Activated naive CD8-positive, alpha-beta T cell treated with anti-CD3 and anti-CD28 coated beads, Interleukin-2, amount 50 U/mL, for 24 hours (primary cell): ENCODE measurements around the gene FBXL17.
A peak's percentile ranks its signal among the peaks of the same experiment; 100 is the strongest.

ENCODE experiments used
- ATAC-seq: fragments of 150-1000 bp; cut with Tn5 transposase; one replicate; pipeline ENCODE4 v1.10.0; 2021
- DNase-seq: peaks from one replicate; pipeline ENCODE4 v3.0.0; 2021
- H3K27ac Mint-ChIP-seq: one replicate; pipeline ENCODE4 v1.8.0; 2021; ENCODE audit warnings: mild to moderate bottlenecking, mixed read lengths
- H3K27me3 Mint-ChIP-seq: one replicate; pipeline ENCODE4 v1.8.0; 2021; ENCODE audit warnings: mixed read lengths
- H3K36me3 Mint-ChIP-seq: one replicate; pipeline ENCODE4 v1.8.0; 2021; ENCODE audit warnings: low read depth, mixed read lengths
- H3K4me1 Mint-ChIP-seq: one replicate; pipeline ENCODE4 v1.8.0; 2021; ENCODE audit warnings: mixed read lengths
- H3K4me3 Mint-ChIP-seq: one replicate; pipeline ENCODE4 v1.8.0; 2021; ENCODE audit warnings: mild to moderate bottlenecking, moderate library complexity, mixed read lengths
- H3K9me3 Mint-ChIP-seq: one replicate; pipeline ENCODE4 v1.8.0; 2021; ENCODE audit warnings: mixed read lengths

Gene FBXL17

GRCh38 chr5:107937651-107938355 lies 444.1 kb downstream of the FBXL17 start:
- Mint-ChIP-seq H3K27ac (no peak overlapping the region), H3K9me3 (no peaks in the 10 kb centered on the region), H3K27me3 (no peaks in the 10 kb centered on the region), H3K36me3 (peaks cover 3% of the 10 kb centered on the region), H3K4me3 (no peak overlapping the region), H3K4me1 (no peaks in the 10 kb centered on the region)
- DNase-seq (no peak), ATAC-seq (no peak)

DNA sequence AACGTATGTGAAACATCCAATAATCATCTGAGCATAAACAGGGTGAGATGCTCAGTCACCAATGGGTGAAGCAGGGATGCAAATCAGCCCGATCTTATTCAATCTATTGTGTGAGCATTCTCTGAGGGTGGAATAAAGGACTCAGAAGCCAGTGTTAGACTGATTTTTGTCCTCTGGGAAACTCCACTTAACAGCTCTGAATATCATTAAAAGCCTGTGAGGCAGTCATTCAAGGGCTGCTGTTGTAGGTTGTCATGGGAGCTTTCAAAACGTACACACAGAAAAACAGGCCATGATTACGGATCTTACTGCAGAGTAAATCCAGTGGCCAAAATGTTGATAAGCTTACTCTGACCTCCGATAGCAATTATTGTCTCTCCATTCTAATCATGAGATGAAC lies 444.7 kb downstream of the FBXL17 start:
- peaks cover 5% of the 10 kb centered on the region for H3K36me3 Mint-ChIP-seq
- H3K4me3 Mint-ChIP-seq: no peak overlapping the region
- H3K4me1 Mint-ChIP-seq: no peaks in the 10 kb centered on the region
- H3K9me3 Mint-ChIP-seq: no peaks in the 10 kb centered on the region
- H3K27ac Mint-ChIP-seq: no peak overlapping the region
- no peak for ATAC-seq
- DNase-seq: no peak
- no peaks in the 10 kb centered on the region for H3K27me3 Mint-ChIP-seq

- Mint-ChIP-seq H3K36me3 (peaks cover 5% of the 10 kb centered on the region), H3K27ac (no peak overlapping the region), H3K4me1 (no peaks in the 10 kb centered on the region), H3K4me3 (no peak overlapping the region), H3K27me3 (no peaks in the 10 kb centered on the region), H3K9me3 (no peaks in the 10 kb centered on the region)
- DNase-seq (no peak), ATAC-seq (no peak)
Measured at GRCh38 chr5:107936515-107936914, 445.4 kb downstream of the FBXL17 start.

GRCh38 chr5:107935645-107936044 lies 446.3 kb downstream of the FBXL17 start:
- no peak for ATAC-seq
- Mint-ChIP-seq H3K9me3 (no peaks in the 10 kb centered on the region), H3K27me3 (no peaks in the 10 kb centered on the region), H3K4me3 (no peak overlapping the region), H3K27ac (no peak overlapping the region), H3K36me3 (peaks cover 5% of the 10 kb centered on the region), H3K4me1 (no peaks in the 10 kb centered on the region)
- no peak for DNase-seq

GRCh38 chr5:107933326-107933725 lies 448.6 kb downstream of the FBXL17 start:
- H3K27ac Mint-ChIP-seq: no peak overlapping the region
- H3K36me3 Mint-ChIP-seq: peaks cover 5% of the 10 kb centered on the region
- H3K4me3 Mint-ChIP-seq: no peak overlapping the region
- no peaks in the 10 kb centered on the region for H3K4me1 Mint-ChIP-seq
- H3K9me3 Mint-ChIP-seq: no peaks in the 10 kb centered on the region
- H3K27me3 Mint-ChIP-seq: no peaks in the 10 kb centered on the region
- ATAC-seq: no peak
- no peak for DNase-seq

GRCh38 chr5:107930891-107931290 lies 451.0 kb downstream of the FBXL17 start:
- no peak for ATAC-seq
- peaks cover 2% of the 10 kb centered on the region for H3K36me3 Mint-ChIP-seq
- H3K4me3 Mint-ChIP-seq: no peak overlapping the region

GRCh38 chr5:107930092-107930491 lies 451.8 kb downstream of the FBXL17 start:
- H3K4me1 Mint-ChIP-seq: peaks cover 7% of the 10 kb centered on the region
- ATAC-seq (no peak), DNase-seq (no peak)
- H3K9me3 Mint-ChIP-seq: no peaks in the 10 kb centered on the region
- no peaks in the 10 kb centered on the region for H3K27me3 Mint-ChIP-seq
- H3K36me3 Mint-ChIP-seq: peaks cover 2% of the 10 kb centered on the region
- no peak overlapping the region for H3K4me3 Mint-ChIP-seq
- no peak overlapping the region for H3K27ac Mint-ChIP-seq

More at GRCh38 chr5:107930891-107931290, 451.0 kb downstream of the FBXL17 start:
- Mint-ChIP-seq H3K4me1 (peaks cover 2% of the 10 kb centered on the region), H3K27me3 (no peaks in the 10 kb centered on the region), H3K9me3 (no peaks in the 10 kb centered on the region), H3K27ac (no peak overlapping the region)
- DNase-seq: no peak

DNA sequence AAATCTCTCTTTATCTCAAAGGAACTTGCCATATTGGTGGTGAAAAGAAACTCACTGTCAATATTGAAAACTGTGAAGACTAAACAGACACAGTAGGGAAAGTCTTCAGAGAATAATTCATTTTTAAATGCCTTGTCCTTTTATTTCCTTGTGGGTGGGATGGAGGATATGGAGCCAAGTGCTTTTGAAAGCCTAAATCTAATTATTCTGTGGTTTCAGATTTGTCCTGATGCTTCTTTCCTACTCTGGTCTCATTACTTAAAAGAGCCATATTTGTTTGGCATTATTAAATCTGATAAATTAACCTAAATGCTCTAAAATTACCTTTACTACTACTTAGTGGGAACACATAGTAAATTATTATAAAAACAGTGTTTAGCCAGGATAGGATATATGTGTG lies 452.8 kb downstream of the FBXL17 start:
- H3K9me3 Mint-ChIP-seq: no peaks in the 10 kb centered on the region
- ATAC-seq: no peak

GRCh38 chr5:107926121-107926520 lies 455.8 kb downstream of the FBXL17 start:
- ATAC-seq: no peak
- DNase-seq: no peak
- Mint-ChIP-seq H3K9me3 (no peaks in the 10 kb centered on the region), H3K27me3 (no peaks in the 10 kb centered on the region), H3K4me1 (peaks cover 7% of the 10 kb centered on the region), H3K36me3 (no peaks in the 10 kb centered on the region), H3K27ac (no peak overlapping the region), H3K4me3 (no peak overlapping the region)

More for the DNA sequence above, 452.8 kb downstream of the FBXL17 start:
- Mint-ChIP-seq H3K27me3 (no peaks in the 10 kb centered on the region), H3K4me1 (peaks cover 7% of the 10 kb centered on the region), H3K27ac (no peak overlapping the region), H3K36me3 (peaks cover 2% of the 10 kb centered on the region), H3K4me3 (no peak overlapping the region)
- no peak for DNase-seq

- H3K27me3 Mint-ChIP-seq: no peaks in the 10 kb centered on the region
- DNase-seq (no peak), ATAC-seq (no peak)
- no peak overlapping the region for H3K27ac Mint-ChIP-seq
- peaks cover 7% of the 10 kb centered on the region for H3K4me1 Mint-ChIP-seq
- no peaks in the 10 kb centered on the region for H3K9me3 Mint-ChIP-seq
- H3K4me3 Mint-ChIP-seq: no peak overlapping the region
- H3K36me3 Mint-ChIP-seq: no peaks in the 10 kb centered on the region
Measured at GRCh38 chr5:107925200-107925599, 456.7 kb downstream of the FBXL17 start.

GRCh38 chr5:107919969-107920368 lies 461.9 kb downstream of the FBXL17 start:
- peaks cover 2% of the 10 kb centered on the region for H3K4me1 Mint-ChIP-seq
- no peaks in the 10 kb centered on the region for H3K9me3 Mint-ChIP-seq
- no peak overlapping the region for H3K4me3 Mint-ChIP-seq
- ATAC-seq (no peak), DNase-seq (no peak)
- peaks cover 1% of the 10 kb centered on the region for H3K36me3 Mint-ChIP-seq
- H3K27ac Mint-ChIP-seq: no peak overlapping the region
- no peaks in the 10 kb centered on the region for H3K27me3 Mint-ChIP-seq

DNA sequence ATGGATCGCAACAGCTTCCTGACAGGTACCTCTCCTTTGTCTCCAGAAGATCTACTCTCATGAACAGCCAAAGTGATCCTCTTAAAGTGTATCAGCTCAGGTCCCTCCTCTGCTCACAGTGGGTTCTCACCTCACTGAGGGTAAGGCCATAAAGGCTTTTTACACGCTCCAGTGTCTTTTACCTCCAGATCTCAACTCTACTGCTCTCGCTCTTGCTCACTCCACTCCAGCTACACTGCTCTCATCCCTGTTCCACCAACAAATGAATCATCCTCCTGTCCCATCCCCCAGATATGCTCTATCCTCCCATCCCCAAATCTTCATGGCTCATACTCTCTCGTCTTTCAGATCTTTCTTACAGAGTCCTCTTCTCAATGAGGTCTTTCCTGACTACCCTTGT lies 462.5 kb downstream of the FBXL17 start:
- Mint-ChIP-seq H3K27ac (no peak overlapping the region), H3K4me3 (no peak overlapping the region), H3K27me3 (no peaks in the 10 kb centered on the region), H3K9me3 (no peaks in the 10 kb centered on the region), H3K4me1 (peaks cover 2% of the 10 kb centered on the region), H3K36me3 (peaks cover 1% of the 10 kb centered on the region)
- ATAC-seq (peak; percentile 28), DNase-seq (no peak)

GRCh38 chr5:107917983-107918382 lies 463.9 kb downstream of the FBXL17 start:
- no peaks in the 10 kb centered on the region for H3K27me3 Mint-ChIP-seq
- peaks cover 2% of the 10 kb centered on the region for H3K4me1 Mint-ChIP-seq
- H3K9me3 Mint-ChIP-seq: no peaks in the 10 kb centered on the region
- no peak for ATAC-seq
- H3K36me3 Mint-ChIP-seq: peaks cover 1% of the 10 kb centered on the region
- no peak overlapping the region for H3K27ac Mint-ChIP-seq
- DNase-seq: no peak
- H3K4me3 Mint-ChIP-seq: no peak overlapping the region

DNA sequence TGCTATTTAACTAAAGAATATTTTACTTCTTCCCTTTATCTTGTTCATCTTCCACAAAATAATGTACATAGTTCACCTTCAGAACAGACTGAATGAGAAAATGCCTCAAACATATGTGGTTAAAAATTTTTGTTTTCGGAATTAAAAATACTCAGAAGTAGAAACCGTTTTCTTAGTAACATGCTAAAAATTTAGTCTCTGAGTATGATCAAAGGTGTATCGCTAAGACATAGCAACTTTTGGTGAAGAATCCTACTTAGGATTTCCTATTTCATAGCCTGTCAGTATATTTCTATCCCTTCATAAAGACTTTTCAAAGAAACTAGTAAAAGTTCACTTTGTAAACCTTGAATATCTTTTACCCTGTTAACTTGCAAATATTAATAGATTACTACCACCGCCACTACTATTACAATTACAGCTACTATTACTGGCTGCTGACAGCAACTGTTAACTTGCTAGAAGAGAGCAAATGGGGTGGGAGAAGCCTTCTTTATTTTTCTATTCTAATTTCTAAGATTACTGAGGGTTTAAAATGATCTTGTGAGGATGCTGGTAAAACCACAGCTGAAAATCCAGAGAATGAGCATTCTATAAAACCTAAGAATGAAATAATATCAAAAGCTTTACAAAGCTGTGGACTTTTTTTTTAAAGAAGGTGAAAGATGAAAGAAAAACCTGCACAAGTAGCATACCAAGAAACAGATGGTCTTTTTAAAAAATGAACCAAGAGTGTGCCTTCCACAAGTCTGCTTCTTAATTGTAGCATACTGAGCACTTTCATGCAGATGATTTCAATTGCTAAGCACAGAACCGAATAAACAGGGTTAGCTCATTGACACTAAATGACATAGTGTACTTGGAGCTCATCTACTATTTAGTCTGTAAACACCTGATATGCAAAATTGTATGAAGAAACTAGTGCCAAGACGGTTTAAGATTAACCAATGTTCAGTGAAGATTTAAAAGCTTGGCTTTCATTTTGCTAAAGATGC lies 464.9 kb downstream of the FBXL17 start:
- H3K4me3 Mint-ChIP-seq: no peak overlapping the region
- H3K9me3 Mint-ChIP-seq: no peaks in the 10 kb centered on the region
- peaks cover 2% of the 10 kb centered on the region for H3K4me1 Mint-ChIP-seq
- peaks cover 1% of the 10 kb centered on the region for H3K36me3 Mint-ChIP-seq
- no peak overlapping the region for H3K27ac Mint-ChIP-seq
- H3K27me3 Mint-ChIP-seq: no peaks in the 10 kb centered on the region
- ATAC-seq (no peak), DNase-seq (no peak)
